GM18868 (cell line): Measurements from ENCODE around the gene CFAP92.

Source experiments
- ATAC-seq: cut with Tn5 transposase; IDR thresholded peaks from one replicate; pipeline ENCODE4 v1.9.1; 2021; ENCODE audit warnings: mild to moderate bottlenecking, moderate library complexity; ENCODE audit not compliant: unreplicated experiment

The CFAP92 gene

DNA sequence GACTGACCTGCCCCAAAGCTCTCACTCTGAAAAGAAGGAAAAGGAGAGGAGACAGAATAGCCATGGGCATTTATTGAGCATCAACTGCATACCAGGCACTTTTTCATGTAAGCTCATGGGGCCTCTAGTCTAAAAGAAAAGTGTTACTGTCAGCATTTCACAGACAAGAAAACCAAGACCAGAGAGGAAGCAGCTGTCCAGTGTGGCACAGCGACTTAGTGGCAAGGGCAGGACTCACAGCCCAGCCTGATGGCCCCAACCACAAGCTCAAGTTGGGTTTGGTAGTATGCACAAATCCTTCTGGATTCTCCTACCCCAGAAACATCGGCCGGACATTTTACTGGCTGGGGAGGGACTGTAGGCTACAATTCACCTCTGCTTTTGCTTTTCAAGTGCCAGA lies 13.0 kb upstream of the CFAP92 start:
- ATAC-seq = no peak

DNA sequence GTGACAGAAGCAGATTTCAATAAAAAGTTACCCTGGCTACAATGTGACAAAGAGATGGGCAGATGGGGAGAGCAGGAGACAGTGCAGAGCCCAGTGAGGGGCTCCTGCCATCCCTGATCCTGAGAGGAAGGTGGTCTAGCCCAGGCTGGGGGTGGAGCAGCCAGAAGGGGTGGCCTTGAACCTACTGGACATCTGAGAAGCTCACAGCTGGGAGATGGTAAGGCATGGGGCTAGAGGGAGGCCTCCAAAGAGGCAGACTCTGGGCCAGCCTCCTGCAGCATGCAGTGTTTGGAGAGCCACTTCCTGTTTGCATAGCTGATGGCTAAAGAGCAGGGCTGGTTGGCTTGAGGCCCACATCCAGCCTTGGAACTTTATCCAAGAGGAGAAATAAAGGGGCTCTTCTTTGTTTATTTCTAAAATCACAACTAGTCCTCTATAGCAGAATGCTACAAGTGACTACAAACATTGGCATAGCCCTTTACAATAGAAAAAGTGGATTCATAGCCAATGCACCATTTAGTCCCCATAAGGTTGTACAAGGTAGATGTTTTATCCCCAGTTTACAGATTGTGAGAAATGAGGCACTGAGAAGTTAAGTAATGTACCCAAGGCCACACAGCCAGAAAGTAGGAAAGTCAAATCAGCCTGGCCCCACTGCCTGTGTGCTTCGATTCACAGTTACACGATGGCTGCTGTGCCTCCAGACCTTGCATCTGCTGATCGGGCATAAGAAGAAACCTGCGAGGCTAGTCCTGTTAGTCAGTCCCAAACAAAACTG lies 11.8 kb upstream of the CFAP92 start:
- ATAC-seq = no peak

DNA sequence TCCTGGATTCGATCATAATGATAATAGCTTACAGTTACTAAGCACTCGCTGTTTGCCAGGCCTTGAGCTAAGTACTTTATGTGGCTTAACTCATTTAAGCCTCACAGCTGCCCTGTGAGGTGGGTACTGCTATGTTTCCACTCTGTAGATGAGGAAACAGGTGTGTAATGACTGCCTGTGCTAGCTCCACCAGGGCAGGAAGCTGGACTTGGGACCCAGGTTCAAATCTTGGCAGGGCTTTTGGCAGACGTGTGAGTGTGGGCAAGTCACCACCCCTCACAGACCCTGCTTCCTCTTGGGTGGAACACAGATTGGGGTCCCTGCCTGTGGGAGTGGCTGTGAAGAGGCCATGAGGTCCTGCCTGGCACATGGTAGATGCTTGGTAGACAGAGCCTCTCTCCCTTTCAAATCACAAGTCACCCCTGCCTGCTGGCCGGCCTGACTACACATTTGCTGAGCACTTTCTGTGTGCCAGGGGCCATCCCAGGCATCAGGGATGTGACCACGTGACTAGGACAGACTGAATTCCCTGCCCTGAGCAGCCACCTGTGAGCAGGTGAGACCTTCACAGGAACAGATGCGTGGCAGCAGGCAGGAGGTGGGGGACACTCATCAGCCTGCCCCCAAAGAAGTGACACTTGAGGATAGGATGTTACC lies 10.9 kb upstream of the CFAP92 start:
- ATAC-seq = no peak

DNA sequence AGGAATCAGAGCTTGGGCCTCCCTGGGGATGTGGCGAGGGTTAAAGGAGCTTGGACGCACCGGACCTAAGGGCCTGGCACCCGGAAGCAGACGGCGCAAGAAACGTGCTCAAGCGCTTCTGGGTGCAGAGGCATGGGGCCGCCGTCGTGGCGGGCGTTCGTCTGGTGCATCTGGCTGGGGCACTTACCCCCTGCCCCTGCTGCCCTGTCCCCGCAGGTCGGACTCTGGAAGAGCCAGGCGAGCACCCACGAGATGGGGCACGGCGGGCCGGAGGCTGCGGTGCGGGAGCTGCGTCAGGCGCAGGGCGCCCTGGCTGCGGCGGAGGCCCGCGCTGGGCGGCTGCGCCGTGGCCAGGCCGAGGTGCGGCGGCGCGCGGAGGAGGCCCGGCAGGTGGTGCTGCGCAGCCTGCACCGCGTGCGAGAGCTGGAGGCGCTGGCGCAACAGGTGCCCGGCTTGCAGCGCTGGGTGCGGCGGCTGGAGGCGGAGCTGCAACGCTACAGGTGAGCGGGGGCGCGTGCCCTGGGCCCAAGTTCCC lies 9.8 kb upstream of the CFAP92 start:
- no peak for ATAC-seq

DNA sequence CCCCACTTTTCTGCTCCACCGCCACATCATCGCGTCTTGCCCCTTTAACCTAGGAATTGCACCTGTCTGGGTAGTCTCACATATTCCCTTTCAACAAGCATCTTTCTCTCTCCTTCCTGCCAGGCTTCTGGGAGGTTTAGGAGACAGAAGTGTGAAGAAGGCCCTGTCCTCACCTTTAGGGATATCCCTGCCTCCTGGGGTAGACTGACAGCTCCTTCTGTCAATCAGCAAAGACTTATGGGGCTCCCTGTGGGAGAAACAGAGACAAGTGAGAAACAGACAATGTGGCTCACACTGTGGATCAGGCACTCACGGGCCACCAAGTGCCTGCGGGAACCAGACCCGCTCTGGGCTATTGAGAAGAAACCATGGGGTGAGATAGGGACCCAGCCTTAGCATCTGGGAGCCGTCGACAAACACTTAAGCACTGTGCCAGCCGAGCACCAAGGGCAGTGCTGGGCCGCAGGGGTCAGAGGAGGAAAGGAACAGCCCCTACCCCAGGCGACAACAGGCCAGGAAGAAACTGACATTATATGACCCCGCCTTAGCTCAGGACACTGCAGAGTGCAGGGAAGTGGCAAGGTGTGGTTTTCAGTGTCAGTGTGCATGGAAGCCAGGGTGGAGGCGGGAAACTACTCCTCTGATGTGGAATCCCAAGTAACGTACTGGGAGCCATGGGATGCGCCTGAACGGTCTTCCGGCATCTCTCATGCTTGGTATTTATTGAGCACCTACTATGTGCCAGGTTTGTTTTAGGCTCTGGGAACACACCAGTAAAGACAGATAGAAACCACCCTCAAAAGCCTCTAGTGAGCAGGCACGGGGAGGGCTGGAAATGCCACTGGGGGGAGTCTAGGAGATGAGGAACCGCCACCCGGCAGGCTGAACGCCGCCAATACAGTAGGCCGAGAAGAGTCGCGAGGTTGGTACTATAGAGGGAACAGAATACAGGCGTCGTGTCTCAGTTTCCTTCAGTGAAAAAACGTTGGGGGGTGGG lies 9.0 kb upstream of the CFAP92 start:
- ATAC-seq = no peak

DNA sequence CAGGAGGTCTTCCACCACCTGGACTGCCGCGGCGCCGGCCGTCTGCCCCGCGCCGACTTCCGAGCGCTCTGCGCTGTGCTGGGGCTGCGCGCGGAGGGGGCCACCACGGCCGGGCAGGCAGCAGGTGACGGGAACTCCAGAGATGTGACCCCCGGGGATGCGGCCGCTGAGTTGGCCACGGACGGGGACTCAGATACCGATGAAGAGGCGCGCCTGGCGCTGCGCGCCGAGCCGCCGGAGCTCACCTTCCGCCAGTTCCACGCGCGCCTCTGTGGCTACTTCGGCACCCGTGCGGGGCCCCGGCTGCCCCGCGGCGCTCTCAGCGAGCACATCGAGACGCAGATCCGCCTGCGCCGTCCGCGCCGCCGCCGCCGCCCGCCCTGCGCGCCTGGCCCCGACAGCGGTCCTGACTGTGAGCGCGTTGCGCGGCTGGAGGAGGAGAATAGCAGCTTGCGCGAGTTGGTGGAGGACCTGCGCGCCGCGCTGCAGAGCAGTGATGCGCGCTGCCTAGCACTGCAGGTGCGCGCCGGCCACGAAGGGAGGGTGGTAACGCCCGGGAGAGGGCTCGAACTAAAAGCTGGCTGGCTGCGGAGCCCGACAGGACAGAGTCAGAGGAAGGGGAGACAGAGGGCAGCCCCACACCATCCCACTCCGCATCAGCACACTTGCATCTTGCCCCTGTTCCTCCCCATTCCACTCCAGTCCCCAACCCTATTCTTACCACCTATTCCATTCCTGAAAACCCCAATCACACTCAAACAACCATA lies 8.1 kb upstream of the CFAP92 start:
- ATAC-seq = no peak

DNA sequence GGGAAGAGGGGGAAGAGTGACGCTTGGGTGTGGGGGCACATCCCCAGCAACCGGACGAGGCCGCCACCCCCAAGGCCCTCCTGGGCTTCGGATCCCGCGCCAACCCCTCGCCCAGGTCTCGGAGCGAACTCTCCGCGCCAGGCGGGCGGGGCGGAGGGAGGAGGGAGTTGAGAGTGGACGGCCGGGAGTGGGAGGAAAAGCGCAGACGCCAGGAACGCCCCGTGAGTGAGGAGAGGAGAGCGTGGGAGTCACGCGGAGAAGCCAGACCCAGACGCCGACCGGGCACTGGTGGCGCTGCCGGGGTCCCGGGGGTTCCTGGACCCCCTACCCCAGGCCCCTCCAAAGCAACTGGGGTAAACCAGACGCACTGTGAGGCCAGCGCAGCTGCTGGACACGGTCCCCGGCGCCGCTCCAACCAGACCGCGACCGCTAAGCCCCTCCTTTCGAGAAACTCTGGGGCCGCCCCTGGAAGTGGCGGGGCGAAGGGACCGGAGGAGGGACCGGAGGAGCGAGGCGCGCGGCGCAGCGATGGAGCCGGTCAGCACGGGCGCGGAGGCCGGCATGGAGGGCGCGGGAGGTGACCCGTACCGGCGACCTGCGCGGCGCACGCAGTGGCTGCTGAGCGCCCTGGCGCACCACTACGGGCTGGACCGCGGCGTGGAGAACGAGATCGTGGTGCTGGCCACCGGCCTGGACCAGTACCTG lies 7.4 kb upstream of the CFAP92 start, which contains the start of gene EFCC1:
EFCC1 (plus strand) TSS at position 204 of the 705 bp plus-strand sequence; CDS start at position 529, 325 bp downstream.
- no peak for ATAC-seq

DNA sequence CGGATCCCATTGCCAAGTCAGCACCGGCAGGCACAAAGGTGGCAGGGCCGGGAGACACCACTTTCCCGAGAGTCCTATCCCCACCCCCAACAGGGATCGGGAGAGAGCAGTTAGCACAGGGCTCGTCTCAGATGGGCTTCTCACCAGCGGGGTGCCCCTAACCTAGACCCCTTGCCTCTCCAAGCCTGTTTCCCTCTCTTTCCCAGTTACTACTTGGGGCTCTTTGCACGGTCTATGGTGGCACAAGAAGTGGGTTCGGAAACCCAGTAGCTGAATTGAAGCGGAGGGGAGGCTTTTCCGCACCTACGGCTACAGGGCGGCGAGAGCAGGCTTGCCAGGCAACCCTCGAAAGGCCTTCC lies 6.8 kb upstream of the CFAP92 start:
- no peak for ATAC-seq

DNA sequence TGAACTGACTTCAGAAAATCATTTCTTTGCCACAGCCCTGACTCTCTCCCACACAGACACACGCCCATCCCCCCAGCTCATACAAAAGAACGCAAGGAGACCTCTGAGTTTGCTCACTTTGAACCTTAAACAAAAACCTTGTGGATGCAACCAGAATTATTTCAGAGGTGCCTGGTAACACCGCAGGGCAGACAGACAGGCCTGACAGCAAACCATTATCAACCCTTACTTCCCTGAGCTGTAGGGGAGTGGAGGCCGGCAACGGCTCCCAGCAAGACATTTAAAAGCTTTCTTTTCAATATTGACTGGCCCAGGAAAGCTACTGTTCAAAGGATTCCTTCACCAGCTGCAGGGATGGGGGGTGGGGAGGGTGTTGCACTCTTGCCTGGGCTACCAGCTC lies 5.2 kb upstream of the CFAP92 start:
- ATAC-seq = no peak

DNA sequence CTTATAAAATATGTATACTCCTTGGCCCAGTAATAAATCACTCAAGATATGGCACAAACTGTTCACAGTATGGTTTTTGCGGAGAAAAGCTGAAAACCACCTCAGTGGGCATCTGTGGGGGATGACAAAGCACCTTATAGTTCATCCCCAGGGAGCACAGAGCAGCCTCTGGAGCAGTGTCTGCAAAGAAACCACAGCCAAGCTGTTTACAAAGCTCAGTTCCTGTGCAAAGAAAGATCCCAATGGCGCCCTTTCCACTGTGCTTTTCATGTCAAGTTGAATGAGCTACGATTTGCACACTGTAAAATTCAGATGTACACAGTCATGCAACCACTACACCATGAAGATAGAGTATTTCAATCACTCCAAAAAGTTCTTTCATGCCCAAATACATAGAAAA lies 4.7 kb upstream of the CFAP92 start:
- no peak for ATAC-seq

DNA sequence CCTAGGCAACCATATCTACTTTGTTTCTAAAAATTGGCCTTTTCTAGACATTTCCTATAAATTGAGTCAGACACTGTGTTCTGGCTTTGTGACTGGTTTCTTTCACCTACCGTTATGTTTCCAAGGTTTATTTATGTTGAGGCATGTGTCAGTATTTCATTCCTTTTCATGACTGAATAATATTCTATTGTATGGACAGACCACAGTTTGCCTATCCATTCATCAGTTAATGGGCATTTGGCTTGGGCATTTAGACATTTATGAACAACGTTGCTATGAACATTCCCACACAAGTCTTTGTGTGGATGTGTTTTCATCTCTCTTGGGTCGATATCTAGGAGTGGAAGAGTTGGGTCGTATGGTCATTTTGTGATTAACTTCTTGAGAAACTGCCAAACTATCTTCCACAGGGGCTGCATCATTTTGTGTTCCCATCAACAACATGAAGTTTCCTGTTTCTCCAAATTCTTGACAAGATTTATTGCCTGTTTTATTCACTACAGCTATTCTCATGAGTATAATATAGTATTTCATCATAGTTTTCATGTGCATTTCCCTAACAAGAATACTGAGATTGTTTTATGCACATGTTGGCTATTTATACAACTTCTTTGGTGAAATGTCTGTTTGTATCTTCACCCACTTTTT lies 3.7 kb upstream of the CFAP92 start:
- ATAC-seq = no peak

DNA sequence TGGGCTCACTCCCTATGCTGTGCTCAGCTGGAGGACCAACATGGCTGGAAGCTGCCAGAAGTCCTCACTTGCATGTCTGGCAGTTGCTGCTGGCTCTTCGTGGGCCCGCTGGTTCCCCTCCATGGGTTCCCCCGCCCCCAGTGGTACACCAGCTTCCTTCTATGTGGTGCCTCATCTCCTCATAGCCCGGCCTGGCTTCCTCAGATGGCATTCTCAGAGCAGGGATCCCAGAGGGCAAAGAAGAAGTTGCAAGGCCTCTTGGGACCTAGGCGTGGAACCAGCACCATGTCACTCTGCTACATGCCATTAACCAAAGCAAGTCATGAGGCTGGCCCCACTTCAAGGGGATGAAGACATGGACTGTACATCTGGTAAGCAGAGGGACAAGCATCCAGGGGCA lies 2.9 kb upstream of the CFAP92 start:
- no peak for ATAC-seq

DNA sequence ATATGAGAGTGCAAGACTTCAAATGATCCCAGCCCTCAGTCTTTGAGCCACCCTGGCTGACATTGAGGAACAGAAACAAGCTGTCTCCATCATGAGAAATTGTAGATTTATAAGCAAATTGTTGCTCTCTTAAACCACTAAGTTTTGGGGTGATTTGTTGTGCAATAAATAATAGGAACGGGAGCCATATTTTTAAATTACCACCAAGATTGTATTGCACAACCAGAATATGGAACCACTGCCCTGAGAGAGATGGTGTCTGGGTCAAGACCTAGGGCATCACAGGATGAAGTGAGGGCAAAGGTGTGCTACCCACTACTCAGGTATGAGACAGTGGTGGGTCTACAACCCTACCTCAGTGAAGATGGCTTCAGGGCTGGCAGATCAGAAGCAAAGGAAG lies 2.3 kb upstream of the CFAP92 start:
- ATAC-seq = no peak

DNA sequence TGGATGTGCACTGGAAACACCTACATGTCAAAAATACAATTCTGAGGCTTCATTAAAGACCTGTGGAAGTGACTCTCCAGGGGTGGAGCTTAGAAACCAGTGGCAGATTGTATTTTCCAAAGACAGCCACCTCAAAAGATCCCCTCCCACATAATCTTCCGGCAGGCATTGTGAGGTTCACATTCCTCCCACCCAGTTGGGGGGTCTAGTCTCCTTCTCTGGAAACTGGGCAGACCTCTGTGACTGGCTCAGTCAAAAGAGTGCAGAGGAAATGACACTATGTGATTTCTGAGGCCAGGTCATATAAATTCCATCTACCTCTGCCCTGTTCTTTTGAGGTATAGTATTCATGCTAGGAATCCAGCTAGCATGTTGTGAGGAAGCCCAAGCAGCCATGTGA lies 1.9 kb upstream of the CFAP92 start:
- ATAC-seq = no peak

DNA sequence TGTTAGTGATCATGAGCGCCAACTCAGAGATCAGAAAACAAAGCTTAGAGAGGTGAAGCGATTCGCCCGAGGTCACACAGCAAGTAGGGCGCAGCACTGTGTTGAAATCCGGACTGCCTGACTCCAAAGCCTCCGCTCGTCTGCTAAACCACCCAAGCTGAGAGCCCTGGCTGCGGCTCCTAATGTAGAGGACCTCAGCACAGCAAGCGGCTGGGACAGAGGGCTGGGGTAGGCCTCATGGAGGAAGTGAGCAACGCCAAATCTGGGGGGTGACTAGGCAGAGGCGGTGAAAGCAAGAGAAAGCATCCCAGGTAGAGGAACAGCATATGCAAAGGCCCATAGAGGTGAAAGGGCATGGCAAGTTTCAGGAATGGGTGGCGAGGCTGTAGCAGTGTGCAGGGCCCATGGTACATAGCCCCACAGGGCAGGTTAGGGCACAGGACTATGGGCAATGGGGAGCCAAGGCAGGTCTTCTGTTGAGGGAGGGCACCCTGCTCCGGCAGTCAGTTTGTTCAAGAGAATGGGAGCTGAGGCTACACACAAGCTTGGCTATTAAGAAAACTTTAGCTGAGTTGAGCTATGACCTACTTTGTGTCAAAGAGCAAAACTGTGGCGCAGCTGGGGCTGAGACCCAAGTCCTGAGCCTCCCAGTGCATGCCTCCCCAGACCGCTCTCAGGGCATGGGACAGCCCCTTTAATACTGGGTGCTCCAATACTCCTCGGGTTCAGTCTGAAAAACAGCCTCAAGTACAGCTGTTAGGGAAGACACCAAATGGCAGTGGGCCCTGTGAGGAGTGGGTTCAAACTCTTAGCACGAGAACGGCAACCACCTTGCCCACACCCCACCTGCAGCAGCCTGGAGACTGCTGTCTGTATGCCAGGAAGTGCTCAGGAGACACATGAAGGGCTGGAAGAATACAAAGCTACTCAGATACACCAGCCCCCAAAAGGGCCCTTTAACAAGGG lies 988 bp upstream of the CFAP92 start:
- no peak for ATAC-seq

DNA sequence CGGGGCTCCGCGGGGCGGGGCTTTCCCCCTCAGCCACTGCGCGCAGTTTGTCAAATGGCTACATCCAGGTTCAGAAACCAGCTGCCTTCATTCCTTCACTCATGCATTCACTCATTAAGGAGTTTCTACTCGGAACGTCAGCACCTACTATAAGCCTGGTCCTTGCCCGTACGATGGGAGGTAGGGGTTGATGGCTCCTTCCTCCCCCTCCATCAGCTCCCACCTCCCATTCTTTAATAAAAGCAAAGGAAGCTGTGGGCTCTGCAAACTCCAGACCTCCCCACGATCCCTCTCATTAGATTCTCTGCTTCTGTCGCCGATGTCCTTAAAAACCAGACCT lies 267 bp upstream of the CFAP92 start:
- ATAC-seq = no peak

DNA sequence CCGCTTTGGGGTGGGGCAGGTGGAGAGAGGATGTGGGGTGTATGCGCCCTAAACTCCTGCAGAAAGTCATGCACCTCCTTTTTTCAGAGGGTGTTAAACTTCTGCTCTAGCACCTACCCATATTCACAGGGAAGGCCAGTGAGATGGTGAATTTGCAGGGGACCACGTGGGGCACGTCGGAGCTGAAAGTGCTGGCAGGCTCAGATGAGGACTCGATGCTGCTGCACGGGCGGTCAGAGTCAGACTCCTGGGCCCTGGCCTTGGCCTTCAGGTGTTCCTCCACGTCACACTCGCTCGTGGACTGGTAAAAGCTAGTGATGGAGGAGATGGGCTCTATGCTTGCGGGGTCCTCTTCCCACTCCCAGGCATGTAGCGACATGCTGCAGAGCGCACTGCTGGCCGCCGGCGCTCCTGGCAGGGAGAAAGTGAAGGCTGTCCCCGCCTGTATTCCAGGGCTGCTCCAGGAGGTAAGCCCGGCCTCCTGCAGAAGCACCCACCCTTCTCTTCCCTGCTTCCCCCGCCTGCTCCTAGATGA lies 883 bp downstream of the CFAP92 start:
- ATAC-seq = no peak

DNA sequence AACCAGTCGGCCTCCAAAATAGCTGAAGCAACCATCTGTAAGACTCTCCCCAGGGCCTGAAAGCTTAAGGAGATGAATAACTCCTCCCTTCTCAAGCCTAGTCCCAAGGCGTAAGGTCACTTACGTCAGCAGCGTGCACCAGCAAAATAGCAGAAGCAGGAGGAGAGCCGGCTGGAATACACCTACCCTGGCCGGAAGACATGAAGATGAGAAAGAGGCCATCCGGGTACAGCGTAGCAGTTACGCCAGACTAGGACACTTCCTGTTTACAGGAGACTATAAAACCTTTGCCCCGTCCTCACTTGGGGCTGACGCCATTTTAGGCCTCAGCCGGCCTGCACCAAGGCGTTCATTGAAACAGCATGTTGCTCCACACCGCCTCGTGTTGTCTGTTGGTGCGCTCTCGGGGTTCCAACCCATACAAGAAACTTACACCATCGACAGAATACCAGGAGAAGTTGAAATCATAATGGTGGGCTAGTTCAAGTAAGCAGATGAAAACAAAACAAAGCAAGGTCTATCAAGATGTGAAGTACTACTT lies 2.5 kb downstream of the CFAP92 start:
- ATAC-seq = no peak
